ENCODE results near the gene DHX35. TPM values are rescaled to one million over a fixed set of nuclear protein-coding genes. Genes with fewer than 3 reads are reported as not detected.

Gene DHX35
- total RNA-seq, 4 donors from 2014 or later: 4.4 to 14.7 (median 10.8) TPM

GRCh38 chr20:38939686-38940085 lies 22.5 kb upstream of the DHX35 start:
- 71 to 78% methylated on average over 2 of the region's 2 CpGs for WGBS, 2 donors
- TF ChIP-seq CTCF (IDR thresholded peaks at IDR 0.05) (no peak), POLR2A (IDR thresholded peaks at IDR 0.05) (no peak)

GRCh38 chr20:38940644-38941043 lies 21.5 kb upstream of the DHX35 start:
- peak overlapping the region in 3 of 4 donors; percentile 4 to 48 (median 30) for H3K27ac ChIP-seq
- intact Hi-C loops (cut with DNase I): no loop called here
- H3K9me3 ChIP-seq: no peaks in the 10 kb centered on the region
- H3K4me3 ChIP-seq: no peak overlapping the region
- DNase-seq: no peak
- H3K27me3 ChIP-seq: no peaks in the 10 kb centered on the region
- H3K4me1 ChIP-seq: peaks cover 24 to 62% (median 39%) of the 10 kb centered on the region in 3 donors
- WGBS, 2 donors: 71 to 80% methylated on average over 5 of the region's 5 CpGs
- TF ChIP-seq CTCF (IDR thresholded peaks at IDR 0.05) (no peak), POLR2A (IDR thresholded peaks at IDR 0.05) (no peak)
- H3K36me3 ChIP-seq: peaks cover 0 to 40% (median 0%) of the 10 kb centered on the region in 3 donors

More at GRCh38 chr20:38939686-38940085, 22.5 kb upstream of the DHX35 start:
- Histone ChIP-seq H3K4me3 (no peak overlapping the region), H3K27me3 (no peaks in the 10 kb centered on the region), H3K36me3 (peaks cover 0 to 36% (median 0%) of the 10 kb centered on the region in 3 donors), H3K27ac (peak overlapping the region in 3 of 4 donors; percentile 4 to 48 (median 30)), H3K4me1 (peaks cover 24 to 67% (median 47%) of the 10 kb centered on the region in 3 donors), H3K9me3 (no peaks in the 10 kb centered on the region)
- DNase-seq: no peak
- intact Hi-C loops (cut with DNase I): no loop called here

DNA sequence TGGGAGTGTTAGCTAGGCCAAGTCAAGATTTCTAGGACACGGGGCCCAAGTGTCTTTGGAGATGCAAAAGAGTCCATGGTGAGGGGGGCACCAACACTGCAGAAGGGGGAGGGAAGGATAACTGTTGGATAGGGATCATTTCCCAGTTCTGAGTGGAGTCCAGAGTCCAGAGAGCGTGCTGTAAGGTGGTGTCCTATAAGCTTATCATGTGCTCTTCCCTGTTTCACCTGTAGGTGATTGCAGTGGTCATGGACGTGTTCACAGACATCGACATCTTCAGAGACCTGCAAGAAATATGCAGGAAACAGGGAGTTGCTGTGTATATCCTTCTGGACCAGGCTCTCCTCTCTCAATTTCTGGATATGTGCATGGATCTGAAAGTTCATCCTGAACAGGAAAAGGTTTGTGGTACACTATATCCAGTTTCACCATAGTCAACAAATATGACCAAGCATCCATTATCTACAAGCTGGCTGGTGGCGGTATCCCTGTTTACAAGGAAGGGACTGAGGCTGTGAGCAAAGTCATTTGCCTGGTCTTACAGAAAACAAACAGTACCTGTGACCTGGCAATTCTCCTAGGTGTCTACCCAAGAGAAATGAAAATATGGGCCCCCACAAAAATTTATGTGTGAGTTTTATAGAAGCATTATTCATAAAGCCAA lies 20.3 kb upstream of the DHX35 start:
- intact Hi-C loops (cut with DNase I): no loop called here
- peaks cover 23 to 58% (median 29%) of the 10 kb centered on the region in 3 donors for H3K4me1 ChIP-seq
- DNase-seq: no peak
- H3K4me3 ChIP-seq: no peak overlapping the region
- H3K9me3 ChIP-seq: no peaks in the 10 kb centered on the region
- 93% methylated on average over 5 of the region's 5 CpGs for WGBS, 2 donors
- TF ChIP-seq POLR2A (IDR thresholded peaks at IDR 0.05) (no peak), CTCF (IDR thresholded peaks at IDR 0.05) (peak in 1 of 6 experiments; percentile 12)
- H3K36me3 ChIP-seq: peaks cover 0 to 40% (median 0%) of the 10 kb centered on the region in 3 donors
- no peaks in the 10 kb centered on the region for H3K27me3 ChIP-seq
- H3K27ac ChIP-seq: no peak overlapping the region

DNA sequence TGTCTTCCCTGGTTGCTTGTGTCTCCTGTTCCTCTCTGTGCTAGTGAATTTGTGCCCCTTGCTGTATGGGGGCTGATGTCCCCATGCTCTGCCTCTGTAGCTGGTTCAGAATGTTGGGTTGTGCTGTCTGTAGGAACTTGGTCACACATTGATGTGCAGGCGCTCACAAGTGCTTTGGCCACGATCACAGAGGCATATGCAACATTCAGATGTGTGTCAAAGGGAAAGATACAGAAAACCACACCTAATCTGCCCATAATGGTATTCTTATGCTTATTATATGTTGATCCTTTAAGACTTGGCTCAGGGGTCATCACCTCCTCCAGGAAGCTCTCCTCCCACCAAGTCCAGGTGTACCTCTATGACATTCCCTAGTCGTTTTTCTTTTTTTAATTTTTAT lies 17.1 kb upstream of the DHX35 start:
- peaks cover 0 to 55% (median 6%) of the 10 kb centered on the region in 3 donors for H3K36me3 ChIP-seq
- peaks cover 2 to 43% (median 9%) of the 10 kb centered on the region in 3 donors for H3K4me1 ChIP-seq
- no peak overlapping the region for H3K4me3 ChIP-seq
- TF ChIP-seq POLR2A (IDR thresholded peaks at IDR 0.05) (no peak), CTCF (IDR thresholded peaks at IDR 0.05) (no peak)
- H3K27ac ChIP-seq: peak overlapping the region in 1 of 4 donors; percentile 27
- intact Hi-C loops (cut with DNase I): no loop called here
- WGBS, 2 donors: 87 to 88% methylated on average over 3 of the region's 3 CpGs
- no peak for DNase-seq
- H3K27me3 ChIP-seq: no peaks in the 10 kb centered on the region
- no peaks in the 10 kb centered on the region for H3K9me3 ChIP-seq

DNA sequence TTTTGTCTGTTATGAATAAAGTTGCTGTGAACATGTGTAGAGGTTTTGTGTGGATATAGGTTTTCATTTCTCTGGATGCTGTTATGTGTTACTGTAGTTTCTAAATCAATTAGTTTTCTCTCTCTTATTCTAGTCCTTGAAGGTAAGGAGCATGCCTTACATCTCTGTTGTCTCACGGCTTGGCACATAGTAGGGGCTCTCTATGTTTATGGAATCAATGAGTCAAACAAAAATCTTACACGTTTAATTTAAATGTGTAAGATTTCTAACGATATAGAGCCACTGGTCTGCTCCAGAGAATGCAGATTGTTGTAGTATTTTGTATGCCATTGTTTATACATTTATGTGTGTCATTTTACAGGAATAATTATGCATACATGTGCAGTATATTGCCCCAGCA lies 15.3 kb upstream of the DHX35 start:
- H3K27me3 ChIP-seq: no peaks in the 10 kb centered on the region
- no peaks in the 10 kb centered on the region for H3K9me3 ChIP-seq
- peak overlapping the region in 2 of 4 donors; percentile 33 to 80 for H3K27ac ChIP-seq
- TF ChIP-seq POLR2A (IDR thresholded peaks at IDR 0.05) (no peak), CTCF (IDR thresholded peaks at IDR 0.05) (no peak)
- DNase-seq: no peak
- H3K36me3 ChIP-seq: peaks cover 0 to 71% (median 8%) of the 10 kb centered on the region in 3 donors
- peaks cover 0 to 33% (median 9%) of the 10 kb centered on the region in 3 donors for H3K4me1 ChIP-seq
- WGBS, 2 donors: 45 to 61% methylated on average over 3 of the region's 3 CpGs
- intact Hi-C loops (cut with DNase I): no loop called here
- no peak overlapping the region for H3K4me3 ChIP-seq

All from esophagus squamous epithelium (tissue), 5 donors.